HG02763 (cell line): ENCODE data around the gene LYPD3.
A peak's percentile ranks its signal among the peaks of the same experiment; 100 is the strongest.

Source experiments
- ATAC-seq: cut with Tn5 transposase; IDR thresholded peaks from one replicate; pipeline ENCODE4 v1.9.1; 2021; ENCODE audit warnings: mild to moderate bottlenecking, moderate library complexity; ENCODE audit not compliant: unreplicated experiment

LYPD3 gene

GRCh38 chr19:43486412-43486811 lies 21.0 kb upstream of the LYPD3 start:
- ATAC-seq = no peak

- no peak for ATAC-seq
These were observed 20.5 kb upstream of the LYPD3 start for GRCh38 chr19:43485951-43486350.

- no peak for ATAC-seq
These were observed 17.9 kb upstream of the LYPD3 start for GRCh38 chr19:43483281-43483680.

GRCh38 chr19:43482193-43482592 lies 16.8 kb upstream of the LYPD3 start:
- no peak for ATAC-seq

GRCh38 chr19:43481701-43482100 lies 16.3 kb upstream of the LYPD3 start:
- ATAC-seq = no peak

GRCh38 chr19:43480574-43480973 lies 15.2 kb upstream of the LYPD3 start:
- ATAC-seq = no peak

- ATAC-seq = no peak
These were observed 14.7 kb upstream of the LYPD3 start for GRCh38 chr19:43479961-43480561.

GRCh38 chr19:43479226-43479625 lies 13.8 kb upstream of the LYPD3 start:
- ATAC-seq = no peak

- ATAC-seq = no peak
These were observed 12.9 kb upstream of the LYPD3 start for GRCh38 chr19:43478323-43478722.

- no peak for ATAC-seq
These were observed 11.2 kb upstream of the LYPD3 start for GRCh38 chr19:43476606-43477005.

GRCh38 chr19:43474986-43475705 lies 9.7 kb upstream of the LYPD3 start:
- ATAC-seq = peak; percentile 51

- no peak for ATAC-seq
These were observed 9.1 kb upstream of the LYPD3 start for GRCh38 chr19:43474487-43474886.

GRCh38 chr19:43471091-43471490 lies 5.7 kb upstream of the LYPD3 start:
- ATAC-seq = no peak

GRCh38 chr19:43470288-43470687 lies 4.9 kb upstream of the LYPD3 start:
- ATAC-seq = no peak

- no peak for ATAC-seq
These were observed 3.7 kb upstream of the LYPD3 start for GRCh38 chr19:43469160-43469480.

- ATAC-seq = no peak
These were observed 3.1 kb upstream of the LYPD3 start for GRCh38 chr19:43468354-43469159.

GRCh38 chr19:43467730-43468129 lies 2.3 kb upstream of the LYPD3 start:
- ATAC-seq = no peak

- no peak for ATAC-seq
These were observed 1.9 kb upstream of the LYPD3 start for GRCh38 chr19:43467276-43467675.

- ATAC-seq = no peak
These were observed 1.4 kb upstream of the LYPD3 start for GRCh38 chr19:43466793-43467192.

- ATAC-seq = peak; percentile 36
These were observed 1.2 kb downstream of the LYPD3 start for GRCh38 chr19:43464134-43464775.

- ATAC-seq = peak; percentile 82
These were observed 1.9 kb downstream of the LYPD3 start for GRCh38 chr19:43463381-43464133.
